Astrocyte (in vitro differentiated cells and primary cell): Measurements from ENCODE around the gene HECTD3. TPM values are rescaled to one million over a fixed set of nuclear protein-coding genes. Genes with fewer than 3 reads are reported as not detected.

ENCODE experiments used
- DNase-seq: peaks from one replicate; pipeline ENCODE4 v3.0.0-alpha.2; 2010; ENCODE audit warnings: low read depth
- FAIRE-seq: peaks from 2 replicates; lab custom pipeline; 2011; peaks lifted over from hg19 to GRCh38; lab: Jason Lieb, UNC
- H2AFZ ChIP-seq: 2 replicates; pipeline ENCODE4 v1.6.0; 2012; ENCODE audit warnings: low read depth, low read length, inconsistent platforms
- H3K27ac ChIP-seq: 2 replicates; pipeline ENCODE4 v1.5.1; 2011; ENCODE audit warnings: low read depth, low read length, inconsistent platforms
- H3K27me3 ChIP-seq: 2 replicates; pipeline ENCODE4 v1.6.0; 2011; ENCODE audit warnings: low read length, inconsistent platforms; ENCODE audit not compliant: insufficient read depth
- H3K36me3 ChIP-seq: 2 replicates; pipeline ENCODE4 v1.5.1; 2011; ENCODE audit warnings: low read length, inconsistent platforms; ENCODE audit not compliant: insufficient read depth
- H3K4me1 ChIP-seq: 2 replicates; pipeline ENCODE4 v1.5.1; 2011; ENCODE audit warnings: low read length, inconsistent platforms; ENCODE audit not compliant: insufficient read depth
- H3K4me2 ChIP-seq: 2 replicates; pipeline ENCODE4 v1.6.0; 2012; ENCODE audit warnings: low read length, inconsistent platforms
- H3K4me3 ChIP-seq: 2 replicates; pipeline ENCODE4 v1.5.1; 2011; ENCODE audit warnings: low read depth, mild to moderate bottlenecking, low read length, inconsistent platforms; ENCODE audit not compliant: insufficient read depth
- H3K79me2 ChIP-seq: 2 replicates; pipeline ENCODE4 v1.6.0; 2012; ENCODE audit warnings: mild to moderate bottlenecking, low read length, inconsistent platforms; ENCODE audit not compliant: insufficient read depth
- H3K9ac ChIP-seq: 2 replicates; pipeline ENCODE4 v1.6.0; 2012; ENCODE audit warnings: mild to moderate bottlenecking, low read length, inconsistent platforms
- H3K9me3 ChIP-seq: 2 replicates; pipeline ENCODE4 v1.5.1; 2012; ENCODE audit warnings: low read depth, mild to moderate bottlenecking, low read length, inconsistent platforms; ENCODE audit not compliant: insufficient read depth
- H4K20me1 ChIP-seq: 2 replicates; pipeline ENCODE4 v1.6.0; 2012; ENCODE audit warnings: low read length, inconsistent platforms; ENCODE audit not compliant: insufficient read depth
- H3K27ac Mint-ChIP-seq: one replicate; pipeline ENCODE4 v1.8.0; 2021; ENCODE audit warnings: mild to moderate bottlenecking, mixed read lengths; ENCODE audit not compliant: unreplicated experiment
- H3K27me3 Mint-ChIP-seq: one replicate; pipeline ENCODE4 v1.8.0; 2021; ENCODE audit warnings: low read depth, mixed read lengths; ENCODE audit not compliant: unreplicated experiment
- H3K36me3 Mint-ChIP-seq: one replicate; pipeline ENCODE4 v1.8.0; 2021; ENCODE audit warnings: low read depth, mixed read lengths; ENCODE audit not compliant: unreplicated experiment
- H3K4me1 Mint-ChIP-seq: one replicate; pipeline ENCODE4 v1.8.0; 2021; ENCODE audit warnings: low read depth, mixed read lengths; ENCODE audit not compliant: unreplicated experiment
- H3K4me3 Mint-ChIP-seq: one replicate; pipeline ENCODE4 v1.8.0; 2021; ENCODE audit warnings: mild to moderate bottlenecking, moderate library complexity, mixed read lengths; ENCODE audit not compliant: unreplicated experiment
- H3K9me3 Mint-ChIP-seq: one replicate; pipeline ENCODE4 v1.8.0; 2021; ENCODE audit warnings: mild to moderate bottlenecking, mixed read lengths; ENCODE audit not compliant: unreplicated experiment
- CTCF ChIP-seq: IDR thresholded peaks from 2 replicates; pipeline ENCODE4 v1.5.1; 2011; ENCODE audit warnings: low read depth, mild to moderate bottlenecking, inconsistent platforms, low read length, moderate library complexity; ENCODE audit not compliant: insufficient read depth
- EZH2 ChIP-seq: IDR thresholded peaks from 2 replicates; pipeline ENCODE4 v1.6.1; 2012; ENCODE audit warnings: mild to moderate bottlenecking, low read length, inconsistent platforms; ENCODE audit not compliant: insufficient read depth
- total RNA-seq: library from RNA; stranded (reverse); gene quantifications from 2 replicates; pipeline ENCODE4 v1.2.1, GENCODE V29; 2021

The HECTD3 gene
- total RNA-seq, 1 donor from 2014 or later, result 33.2 TPM

DNA sequence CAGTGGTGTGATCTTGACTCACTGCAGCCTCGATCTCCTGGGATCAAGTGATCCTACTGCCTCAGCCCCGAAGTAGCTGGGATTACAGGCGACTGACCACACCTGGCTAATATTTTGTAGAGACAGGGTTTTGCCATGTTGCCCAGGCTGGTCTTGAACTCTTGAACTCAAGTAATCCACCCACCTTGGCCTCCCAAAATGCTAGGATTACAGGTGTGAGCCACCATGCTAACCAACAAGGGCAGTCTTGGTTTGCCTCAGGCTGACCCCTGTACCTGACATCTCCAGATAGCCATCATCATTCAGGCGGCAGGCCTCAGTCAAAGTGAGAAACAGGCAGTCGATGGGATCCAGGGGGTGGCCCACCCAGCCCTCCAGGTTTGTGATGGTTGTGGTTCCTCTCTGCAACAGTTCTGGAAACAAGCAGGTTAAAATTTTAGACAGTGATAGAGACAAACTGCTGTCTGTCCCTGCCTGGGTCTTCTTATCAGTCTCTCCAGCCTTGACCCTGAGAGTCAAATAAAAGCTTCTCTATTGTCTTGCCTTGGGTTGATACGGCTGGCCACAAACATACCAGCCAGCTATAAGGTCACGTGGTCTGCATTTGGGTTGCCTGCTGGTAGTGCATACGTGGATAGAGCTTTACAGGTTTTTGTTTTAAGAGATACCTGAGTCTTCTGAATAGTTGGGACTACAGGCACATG is 27.7 kb upstream of the HECTD3 start:
- Mint-ChIP-seq H3K27ac (no peak overlapping the region), H3K36me3 (no peaks in the 10 kb centered on the region), H3K27me3 (no peaks in the 10 kb centered on the region), H3K4me1 (peaks cover 3% of the 10 kb centered on the region), H3K4me3 (no peak overlapping the region), H3K9me3 (no peaks in the 10 kb centered on the region)
- Histone ChIP-seq H3K36me3 (no peaks in the 10 kb centered on the region), H3K27me3 (no peaks in the 10 kb centered on the region), H3K79me2 (no peaks in the 10 kb centered on the region), H3K4me2 (no peak overlapping the region), H3K9me3 (no peaks in the 10 kb centered on the region), H3K4me1 (no peaks in the 10 kb centered on the region), H3K9ac (no peak overlapping the region), H3K27ac (no peak overlapping the region), H4K20me1 (no peaks in the 10 kb centered on the region), H2AFZ (no peak overlapping the region), H3K4me3 (no peak overlapping the region)
- no peak for DNase-seq
- no peak for FAIRE-seq
- TF ChIP-seq CTCF (no peak), EZH2 (no peak)

GRCh38 chr1:45038240-45038639 is 27.1 kb upstream of the HECTD3 start:
- H3K4me2 ChIP-seq, result no peak overlapping the region
- H3K4me3 ChIP-seq, result no peak overlapping the region
- Mint-ChIP-seq H3K4me3 (no peak overlapping the region), H3K36me3 (no peaks in the 10 kb centered on the region), H3K4me1 (peaks cover 3% of the 10 kb centered on the region), H3K27me3 (no peaks in the 10 kb centered on the region), H3K27ac (no peak overlapping the region), H3K9me3 (no peaks in the 10 kb centered on the region)
- no peaks in the 10 kb centered on the region for H3K79me2 ChIP-seq
- TF ChIP-seq EZH2, result no peak
- TF ChIP-seq CTCF, result no peak
- no peaks in the 10 kb centered on the region for H3K27me3 ChIP-seq
- no peak overlapping the region for H3K27ac ChIP-seq
- H3K4me1 ChIP-seq, result no peaks in the 10 kb centered on the region
- no peaks in the 10 kb centered on the region for H4K20me1 ChIP-seq
- H2AFZ ChIP-seq, result no peak overlapping the region
- DNase-seq, result no peak
- H3K9ac ChIP-seq, result no peak overlapping the region
- no peaks in the 10 kb centered on the region for H3K36me3 ChIP-seq
- no peaks in the 10 kb centered on the region for H3K9me3 ChIP-seq
- no peak for FAIRE-seq

- Mint-ChIP-seq H3K27me3 (no peaks in the 10 kb centered on the region), H3K27ac (no peak overlapping the region), H3K9me3 (no peaks in the 10 kb centered on the region), H3K4me3 (no peak overlapping the region), H3K36me3 (no peaks in the 10 kb centered on the region), H3K4me1 (peaks cover 3% of the 10 kb centered on the region)
- Histone ChIP-seq H3K4me3 (no peak overlapping the region), H3K27ac (no peak overlapping the region), H3K4me1 (no peaks in the 10 kb centered on the region), H4K20me1 (no peaks in the 10 kb centered on the region), H3K27me3 (no peaks in the 10 kb centered on the region), H3K9me3 (no peaks in the 10 kb centered on the region), H3K36me3 (no peaks in the 10 kb centered on the region), H3K9ac (no peak overlapping the region), H2AFZ (no peak overlapping the region), H3K4me2 (no peak overlapping the region), H3K79me2 (no peaks in the 10 kb centered on the region)
- TF ChIP-seq EZH2, result no peak
- no peak for TF ChIP-seq CTCF
- DNase-seq (peak; percentile 30), FAIRE-seq (no peak)
These were observed 26.3 kb upstream of the HECTD3 start for GRCh38 chr1:45037456-45037855.
